Measurements from ENCODE around the gene TAF11L8.
"Not testable (repeated sequence)": the region's sequence is repeated elsewhere in the genome, so short reads cannot be mapped to it uniquely, and the experiment has no call there.

The TAF11L8 gene

GRCh38 chr5:17590860-17591259 is at the start of gene TAF11L8:
Gene TAF11L8 (minus strand): TSS chr5:17590960.
- DNase-seq, result not testable (repeated sequence)

GRCh38 chr5:17634160-17634559 is 43.4 kb upstream of the TAF11L8 start, which contains the start of gene TAF11L14:
Gene TAF11L14 (plus strand): TSS chr5:17634460.
- DNase-seq, result no peak

DNA sequence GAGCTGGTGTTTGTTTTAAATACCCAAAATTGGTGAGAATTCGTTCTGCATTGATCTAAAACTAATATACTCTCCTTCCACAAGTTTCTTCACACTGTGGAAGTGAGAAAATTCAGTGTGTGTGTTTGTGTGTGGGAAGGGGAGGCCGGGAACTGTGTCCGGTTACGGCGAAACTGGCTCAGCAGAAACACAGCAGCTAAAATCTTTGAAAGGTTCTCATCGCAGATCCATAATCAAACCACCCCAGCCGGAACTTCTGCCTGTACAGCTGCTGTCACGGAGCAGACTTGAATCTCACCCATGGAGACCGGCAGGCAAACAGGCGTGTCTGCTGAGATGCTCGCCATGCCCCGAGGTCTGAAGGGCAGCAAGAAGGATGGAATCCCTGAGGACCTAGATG is 41.0 kb upstream of the TAF11L8 start, which contains the start of gene TAF11L13:
TSS of gene TAF11L13 (plus strand) at position 301 of the 400 bp plus-strand sequence.
- DNase-seq, result not testable (repeated sequence)

DNA sequence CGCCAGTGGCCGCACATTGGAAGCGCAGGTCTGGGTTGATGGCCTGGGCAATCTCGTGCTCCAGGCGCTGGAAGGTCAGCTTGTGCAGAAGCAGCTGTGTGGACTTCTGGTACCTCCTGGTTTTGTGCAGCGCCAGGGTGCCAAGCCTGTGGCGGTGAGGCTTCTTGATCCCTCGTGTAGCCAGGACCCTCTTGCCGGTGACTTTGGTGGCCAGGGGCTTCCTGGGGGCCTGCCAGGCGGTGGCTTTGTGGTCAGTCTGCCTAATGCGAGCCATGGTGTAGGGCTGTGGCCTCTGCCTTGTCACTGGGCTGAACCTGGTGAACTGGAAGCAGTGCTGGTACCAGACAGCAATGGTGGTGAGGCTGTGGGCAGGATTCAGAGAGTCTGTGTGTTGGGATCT is 34.9 kb upstream of the TAF11L8 start:
- no peak for DNase-seq

DNA sequence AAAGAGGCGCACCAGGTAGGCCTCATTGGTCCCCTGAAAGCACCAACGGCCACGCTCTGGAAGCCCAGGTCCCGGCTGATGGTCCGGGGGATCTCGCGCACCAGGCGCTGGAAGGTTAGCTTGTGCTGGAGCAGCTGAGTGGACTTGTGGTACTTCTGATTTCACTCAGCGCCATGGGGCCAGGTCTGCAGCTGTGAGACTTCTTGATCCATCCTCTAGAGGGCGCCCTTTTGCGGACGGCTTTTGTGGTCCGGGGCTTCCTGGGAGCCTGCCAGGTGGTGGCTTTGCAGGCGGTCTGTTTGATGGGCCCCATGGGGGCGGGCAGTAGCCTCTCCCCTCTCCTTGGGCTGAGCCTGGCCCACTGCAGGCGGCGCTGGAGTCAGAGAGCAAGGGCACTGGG is 29.9 kb upstream of the TAF11L8 start:
- no peak for DNase-seq

DNA sequence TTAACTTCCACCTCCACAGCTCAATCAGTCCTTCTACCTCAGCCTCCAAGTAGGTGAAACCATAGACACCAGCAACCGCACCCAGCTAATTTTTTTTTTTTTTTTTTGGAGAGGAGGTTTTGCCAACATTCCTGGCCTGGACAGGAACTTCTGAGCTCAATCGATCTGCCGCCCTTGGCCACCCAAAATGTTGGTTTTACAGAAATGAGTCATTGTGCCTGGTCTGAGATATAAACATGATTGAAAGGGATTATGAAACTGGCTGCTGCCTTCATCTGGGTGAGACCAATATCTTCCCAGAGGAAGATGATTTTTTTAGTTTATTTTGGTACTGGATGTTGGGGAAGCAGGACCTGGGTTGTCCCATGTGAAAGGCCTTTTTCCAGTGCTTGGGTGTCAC is 28.6 kb upstream of the TAF11L8 start:
- DNase-seq, result no peak

DNA sequence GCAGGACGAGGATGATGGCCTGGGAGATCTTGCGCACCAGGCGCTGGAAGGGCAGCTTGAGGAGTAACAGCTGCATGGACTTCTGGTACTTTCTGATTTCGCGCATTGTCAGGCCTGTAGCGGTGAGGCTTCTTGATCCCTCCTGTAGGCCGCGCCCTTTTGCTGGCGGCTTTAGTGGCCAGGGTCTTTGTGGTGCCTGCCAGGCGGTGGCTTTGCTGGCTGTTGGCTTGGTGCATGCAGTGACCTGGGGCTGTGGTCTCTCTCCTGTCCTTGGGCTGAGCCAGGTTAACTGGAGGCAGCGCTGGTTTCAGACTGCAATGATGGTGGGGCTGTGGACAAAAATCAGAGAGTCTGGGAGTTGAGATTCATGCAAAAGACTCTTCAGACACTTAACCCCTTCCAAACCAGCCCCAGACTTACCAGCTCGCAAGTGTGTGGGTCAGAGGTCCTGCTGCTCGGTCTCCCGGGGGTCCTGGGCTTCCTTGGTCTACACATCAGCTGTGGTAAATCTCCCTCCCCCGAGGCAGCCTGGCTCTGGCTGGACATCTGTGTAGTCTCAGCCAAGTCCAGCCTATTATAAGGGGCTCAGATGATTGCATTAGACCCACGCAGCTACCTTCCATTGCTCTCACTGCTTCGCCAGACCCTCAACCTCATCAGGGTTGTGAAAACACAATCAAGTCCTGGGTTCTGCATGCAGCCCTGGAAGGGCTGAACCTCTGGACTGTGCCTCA is 24.3 kb upstream of the TAF11L8 start:
- DNase-seq, result no peak

DNA sequence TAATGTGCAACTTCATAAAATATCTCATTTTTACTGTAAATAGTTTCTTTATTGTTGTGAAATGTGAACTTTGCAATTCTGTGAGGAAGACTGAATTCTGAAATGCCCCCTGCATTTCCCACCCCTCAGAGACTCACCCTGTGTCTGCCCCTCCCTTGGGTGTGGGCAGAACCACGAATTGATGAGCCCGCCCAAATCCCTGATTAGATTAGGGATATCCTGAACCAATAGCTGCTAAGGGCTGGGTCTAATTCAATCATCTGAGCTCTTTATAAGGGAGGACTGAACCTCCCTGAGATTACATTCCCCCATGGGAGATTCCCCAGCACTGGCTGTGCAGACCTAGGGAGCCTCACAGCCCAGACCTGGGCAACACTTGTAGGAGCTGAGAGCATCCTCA is 19.3 kb upstream of the TAF11L8 start, which contains the start of gene TAF11L12:
TSS of gene TAF11L12 (plus strand) at position 301 of the 400 bp plus-strand sequence.
- not testable (repeated sequence) for DNase-seq

- DNase-seq, result not testable (repeated sequence)
Measured at GRCh38 chr5:17607461-17607860, 16.7 kb upstream of the TAF11L8 start.

DNA sequence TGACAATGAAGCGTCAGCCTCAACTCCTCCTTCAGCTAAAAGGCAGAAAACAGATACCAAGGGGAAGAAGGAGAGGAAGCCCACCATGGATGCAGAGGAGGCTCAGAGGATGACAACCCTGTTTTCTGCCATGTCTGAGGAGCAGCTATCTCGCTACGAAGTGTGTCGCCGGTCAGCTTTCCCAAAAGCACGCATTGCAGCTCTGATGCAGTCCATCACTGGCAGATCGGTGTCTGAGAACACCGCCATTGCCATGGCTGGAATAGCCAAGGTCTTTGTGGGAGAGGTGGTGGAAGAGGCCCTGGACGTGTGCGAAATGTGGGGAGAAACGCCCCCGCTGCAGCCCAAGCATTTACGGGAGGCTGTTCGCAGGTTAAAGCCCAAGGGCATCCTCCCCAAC is 14.2 kb upstream of the TAF11L8 start:
- DNase-seq, result no peak

- not testable (repeated sequence) for DNase-seq
Measured at GRCh38 chr5:17603880-17604279, 13.1 kb upstream of the TAF11L8 start, which contains the start of gene TAF11L11. Gene TAF11L11 (plus strand): TSS chr5:17604183.

- DNase-seq, result not testable (repeated sequence)
Measured at GRCh38 chr5:17597728-17598127, 7.0 kb upstream of the TAF11L8 start, which contains the start of gene TAF11L10. Gene TAF11L10 (minus strand): TSS chr5:17597828.

DNA sequence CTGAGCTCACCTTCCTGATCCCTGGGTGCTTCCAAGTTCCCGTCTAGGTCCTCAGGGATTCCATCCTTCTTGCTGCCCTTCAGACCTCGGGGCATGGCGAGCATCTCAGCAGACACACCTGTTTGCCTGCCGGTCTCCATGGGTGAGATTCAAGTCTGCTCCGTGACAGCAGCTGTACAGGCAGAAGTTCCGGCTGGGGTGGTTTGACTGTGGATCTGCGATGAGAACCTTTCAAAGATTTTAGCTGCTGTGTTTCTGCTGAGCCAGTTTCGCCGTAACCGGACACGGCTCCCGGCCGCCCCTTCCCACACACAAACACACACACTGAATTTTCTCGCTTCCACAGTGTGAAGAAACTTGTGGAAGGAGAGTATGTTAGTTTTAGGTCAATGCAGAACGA is 3.5 kb upstream of the TAF11L8 start, which contains the start of gene TAF11L9:
TSS of gene TAF11L9 (minus strand) at position 140 of the 400 bp plus-strand sequence.
- not testable (repeated sequence) for DNase-seq

DNA sequence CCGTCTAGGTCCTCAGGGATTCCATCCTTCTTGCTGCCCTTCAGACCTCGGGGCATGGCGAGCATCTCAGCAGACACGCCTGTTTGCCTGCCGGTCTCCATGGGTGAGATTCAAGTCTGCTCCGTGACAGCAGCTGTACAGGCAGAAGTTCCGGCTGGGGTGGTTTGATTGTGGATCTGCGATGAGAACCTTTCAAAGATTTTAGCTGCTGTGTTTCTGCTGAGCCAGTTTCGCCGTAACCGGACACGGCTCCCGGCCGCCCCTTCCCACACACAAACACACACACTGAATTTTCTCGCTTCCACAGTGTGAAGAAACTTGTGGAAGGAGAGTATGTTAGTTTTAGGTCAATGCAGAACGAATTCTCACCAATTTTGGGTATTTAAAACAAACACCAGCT is 5.1 kb downstream of the TAF11L8 start, which contains the start of gene TAF11L7:
TSS of gene TAF11L7 (minus strand) at position 101 of the 400 bp plus-strand sequence.
- DNase-seq, result not testable (repeated sequence)

All from stimulated activated CD4-positive, alpha-beta T cell treated with anti-CD3 and anti-CD28 coated beads, Interleukin-15, amount 100 ng/mL, for 24 hours (primary cell).